ENCODE data around the gene SNAP47.

The SNAP47 gene

GRCh38 chr1:227792216-227793078 lies 57.2 kb downstream of the SNAP47 start:
- no peak for ATAC-seq
- no peak for TF ChIP-seq CSRNP3 (CRISPR knock-in tag; IDR thresholded peaks at IDR 0.05)
- TF ChIP-seq CSDC2 (CRISPR knock-in tag; IDR thresholded peaks at IDR 0.05), result no peak
- no peak for TF ChIP-seq ESRRG (CRISPR knock-in tag; IDR thresholded peaks at IDR 0.05)
- no peak for TF ChIP-seq PPARA (CRISPR knock-in tag; IDR thresholded peaks at IDR 0.05; ENCODE audit: borderline replicate concordance)
- TF ChIP-seq POU6F1 (CRISPR knock-in tag; IDR thresholded peaks at IDR 0.05; ENCODE audit: borderline replicate concordance, low read depth), result no peak
- TF ChIP-seq TOX (CRISPR knock-in tag; IDR thresholded peaks at IDR 0.05; ENCODE audit: borderline replicate concordance), result no peak
- TF ChIP-seq OSR1 (CRISPR knock-in tag; IDR thresholded peaks at IDR 0.05), result no peak
- no peak for TF ChIP-seq TSHZ2 (CRISPR knock-in tag; IDR thresholded peaks at IDR 0.05)
- no peak for TF ChIP-seq ZC3H10 (CRISPR knock-in tag; IDR thresholded peaks at IDR 0.05)
- TF ChIP-seq RARB (CRISPR knock-in tag; IDR thresholded peaks at IDR 0.05), result no peak
- no peak for TF ChIP-seq ISL1 (CRISPR knock-in tag; IDR thresholded peaks at IDR 0.05)
- no peak for TF ChIP-seq ZFP3 (CRISPR knock-in tag; IDR thresholded peaks at IDR 0.05)
- no peak for TF ChIP-seq SNAI2 (CRISPR knock-in tag; IDR thresholded peaks at IDR 0.05)
- no peak for TF ChIP-seq ZFP30 (CRISPR knock-in tag; IDR thresholded peaks at IDR 0.05)
- TF ChIP-seq GLIS3 (CRISPR knock-in tag; IDR thresholded peaks at IDR 0.05), result no peak

GRCh38 chr1:227793079-227793947 lies 58.1 kb downstream of the SNAP47 start:
- ATAC-seq, result peak; percentile 8

More at GRCh38 chr1:227793079-227793947, 58.1 kb downstream of the SNAP47 start:
- TF ChIP-seq CREB5 (CRISPR knock-in tag; IDR thresholded peaks at IDR 0.05; ENCODE audit: low read depth) (no peak), PPARA (CRISPR knock-in tag; IDR thresholded peaks at IDR 0.05; ENCODE audit: borderline replicate concordance) (no peak), TCF4 (CRISPR knock-in tag; IDR thresholded peaks at IDR 0.05; ENCODE audit: borderline replicate concordance) (no peak), OSR1 (CRISPR knock-in tag; IDR thresholded peaks at IDR 0.05) (no peak), ZNF565 (CRISPR knock-in tag; conservative IDR thresholded peaks at IDR 0.05; ENCODE audit: low read depth) (no peak), BACH2 (CRISPR knock-in tag; IDR thresholded peaks at IDR 0.05; ENCODE audit: borderline replicate concordance) (no peak), ZNF8 (CRISPR knock-in tag; IDR thresholded peaks at IDR 0.05) (no peak), ZFP30 (CRISPR knock-in tag; IDR thresholded peaks at IDR 0.05) (no peak), SNAI2 (CRISPR knock-in tag; IDR thresholded peaks at IDR 0.05) (no peak), ZC3H10 (CRISPR knock-in tag; IDR thresholded peaks at IDR 0.05) (no peak)

All from SK-N-SH treated with all-trans-retinoic acid at 6 μM for 48 hours (cell line).